Daoy (cell line): ENCODE results near the gene GPRC5D. TPM values are rescaled to one million over a fixed set of nuclear protein-coding genes. Genes with fewer than 3 reads are reported as not detected.

Source experiments
- DNase-seq: peaks from one replicate; pipeline ENCODE4 v3.0.0-alpha.2; 2015; ENCODE audit warnings: low read depth
- total RNA-seq: library from RNA; depleted of rRNA; stranded (reverse); fragments of >200 nt; shearing (Covaris generic); gene quantifications from 2 replicates; pipeline ENCODE4 v1.2.3, GENCODE V29; 2014; rRNA removed

Gene GPRC5D
- not detected in 2 replicates for total RNA-seq

DNA sequence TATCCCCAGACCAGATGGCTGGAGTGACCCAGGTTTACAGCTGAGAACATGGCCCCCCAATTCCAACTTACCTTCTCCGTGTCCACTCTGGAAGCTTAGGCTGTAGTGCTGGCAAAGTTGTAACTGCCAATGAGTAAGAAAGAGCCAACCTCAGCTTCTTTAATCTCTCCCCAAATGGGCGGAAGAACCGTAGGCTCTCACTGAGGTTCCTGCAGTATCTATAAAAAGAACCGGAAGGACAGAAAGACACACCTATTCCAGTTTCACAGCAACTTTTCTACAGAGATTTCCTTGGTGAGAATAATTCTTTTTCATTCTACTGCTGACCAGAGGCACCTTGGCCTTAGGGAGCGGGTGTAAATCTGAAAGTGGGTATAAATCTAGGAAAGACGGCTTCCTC is at the start of gene GPRC5D:
Gene GPRC5D (minus strand): TSS at position 135 of the 400 bp plus-strand sequence. CDS start 1,786 bp downstream, outside the sequence.
- DNase-seq = no peak

GRCh38 chr12:13001775-13002040 is 49.7 kb upstream of the GPRC5D start:
- DNase-seq = peak; percentile 11

DNA sequence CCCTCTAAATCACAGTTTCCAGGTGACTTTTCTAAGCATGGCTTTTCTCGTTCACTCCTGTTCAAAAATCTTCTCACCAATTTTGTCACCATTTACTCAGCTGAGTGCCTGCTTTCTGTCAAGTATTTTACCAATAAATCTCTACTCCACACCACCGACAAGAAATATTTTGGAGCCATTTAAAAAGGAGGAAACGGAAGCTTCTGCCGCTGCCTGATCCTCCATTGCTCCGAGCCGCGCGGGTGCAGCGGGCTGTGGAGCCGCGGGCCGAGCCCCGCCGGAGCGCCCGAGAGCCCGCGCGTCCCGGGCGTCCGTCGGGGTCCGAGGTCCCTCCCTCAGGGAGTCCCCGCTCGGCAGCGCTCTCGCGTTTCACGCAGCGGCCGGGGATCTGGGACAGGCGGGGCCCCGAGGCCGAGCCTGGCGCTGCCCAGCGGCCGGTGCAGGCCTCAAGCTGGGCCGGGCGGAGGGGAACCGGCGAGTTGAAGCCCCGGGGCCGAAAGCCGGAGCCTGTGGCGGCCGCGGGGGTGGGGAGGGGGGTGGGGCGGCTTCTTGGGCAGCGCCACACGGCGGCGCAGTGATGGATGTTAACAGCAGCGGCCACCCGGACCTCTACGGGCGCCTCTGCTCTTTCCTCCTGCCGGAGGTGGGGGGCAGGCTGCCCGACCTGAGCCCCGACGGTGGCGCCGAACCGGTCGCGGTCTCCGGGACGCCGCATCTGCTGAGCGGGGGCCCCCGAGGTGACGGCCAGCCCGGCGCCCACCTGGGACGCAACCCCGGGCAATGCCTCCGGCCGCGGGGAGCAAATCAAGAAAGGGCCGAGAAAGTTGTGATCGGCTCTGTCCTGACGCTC is 49.2 kb upstream of the GPRC5D start:
- DNase-seq = peak; percentile 76

GRCh38 chr12:13000616-13000924 is 48.6 kb upstream of the GPRC5D start:
- DNase-seq = no peak

DNA sequence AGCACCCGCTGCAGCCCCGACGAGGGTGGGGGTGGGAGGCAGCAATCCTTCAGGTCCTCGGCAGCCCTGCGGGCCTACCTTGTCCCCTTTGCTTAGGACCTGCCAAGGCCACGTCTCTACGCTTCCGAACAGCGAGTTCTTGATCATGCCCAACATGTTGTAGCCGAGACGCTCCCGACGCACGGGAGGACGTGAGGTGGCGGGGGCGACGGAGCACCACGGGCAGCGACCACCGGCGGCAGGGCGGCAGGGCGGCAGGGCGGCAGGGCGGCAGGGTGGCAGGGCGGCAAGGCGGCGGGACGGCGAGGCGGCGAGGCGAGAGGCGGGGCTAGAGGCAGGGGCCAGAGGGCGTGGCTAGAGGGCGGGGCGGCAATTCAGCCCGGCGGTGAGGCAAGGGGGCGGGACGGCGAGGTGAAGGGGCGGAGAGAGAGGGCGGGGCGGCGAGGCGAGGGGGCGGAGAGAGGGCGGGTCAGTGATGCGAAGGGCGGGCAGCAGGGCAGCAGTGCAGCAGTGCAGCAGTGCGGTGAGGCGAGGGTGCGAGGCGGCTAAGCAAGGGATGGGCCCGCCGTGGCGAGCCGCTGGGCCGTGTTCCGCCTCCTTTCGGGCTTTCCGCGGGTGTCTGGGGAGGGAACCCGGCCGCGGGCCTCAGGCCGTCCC is 48.1 kb upstream of the GPRC5D start, which contains the start of gene HEBP1:
Gene HEBP1 (minus strand): TSS at position 307 of the 657 bp plus-strand sequence. CDS start 151 bp downstream, at position 156.
- DNase-seq = peak; percentile 97

- peak; percentile 18 for DNase-seq
These were observed 47.4 kb upstream of the GPRC5D start for GRCh38 chr12:12999271-12999958.

GRCh38 chr12:12998248-12998647 is 46.3 kb upstream of the GPRC5D start:
- DNase-seq = no peak

DNA sequence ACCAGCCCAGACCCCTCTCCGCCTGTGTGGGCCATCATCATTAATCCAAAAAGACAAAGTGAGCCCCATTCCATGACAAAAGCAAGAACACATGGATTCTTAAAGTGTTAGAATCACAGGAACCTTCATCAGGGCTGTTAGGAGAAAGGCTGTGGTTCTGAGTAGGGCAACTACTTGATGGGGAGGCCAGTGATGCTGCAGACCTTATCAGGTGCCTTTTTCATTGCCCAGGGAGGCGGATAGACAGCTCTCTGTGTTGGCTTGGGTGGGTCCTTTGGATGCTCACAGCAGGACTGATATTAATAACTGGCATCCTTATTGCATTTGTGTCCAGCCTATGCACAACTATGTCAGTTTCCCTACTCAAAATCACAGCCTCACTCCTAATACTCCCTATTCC is 45.8 kb upstream of the GPRC5D start:
- no peak for DNase-seq

DNA sequence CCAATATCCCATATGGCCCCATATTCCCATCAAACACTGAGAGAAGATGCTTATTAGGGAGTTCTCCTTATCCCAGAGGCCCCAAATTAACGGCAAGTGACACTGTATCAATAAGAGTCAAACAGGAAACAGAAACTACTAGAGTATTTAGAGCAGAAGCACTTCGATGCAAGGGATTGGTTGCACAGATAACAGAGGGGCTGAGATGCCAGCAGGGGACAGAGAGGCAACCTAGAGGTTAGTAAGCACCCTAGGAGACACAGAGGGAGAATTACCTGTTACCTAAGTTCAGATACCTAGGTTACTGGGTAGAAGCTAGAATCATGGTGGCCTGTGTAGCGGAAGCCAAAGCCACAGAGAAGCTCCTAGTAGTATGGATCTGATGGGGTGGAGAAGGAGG is 45.2 kb upstream of the GPRC5D start:
- DNase-seq = no peak

GRCh38 chr12:12996209-12996608 is 44.2 kb upstream of the GPRC5D start:
- DNase-seq = no peak

DNA sequence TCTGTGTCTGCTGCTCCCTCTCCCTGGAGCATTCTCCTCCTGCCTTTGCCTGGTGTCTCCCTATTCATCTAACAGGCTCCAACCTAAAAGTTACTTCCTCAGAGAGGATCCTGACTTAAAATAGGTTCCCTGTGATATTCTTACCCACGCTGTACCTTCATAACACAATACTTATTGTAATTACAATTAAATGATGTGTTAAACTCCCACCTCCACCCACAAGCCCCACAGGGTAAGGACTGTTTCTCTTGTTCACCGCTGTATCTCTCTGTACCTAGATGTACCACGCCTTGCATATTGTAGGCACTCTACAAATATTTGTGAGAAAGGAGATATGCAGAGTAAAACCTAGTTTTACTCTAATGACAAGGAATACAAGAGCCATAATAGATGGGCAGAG is 43.1 kb upstream of the GPRC5D start:
- no peak for DNase-seq

GRCh38 chr12:12993367-12993766 is 41.4 kb upstream of the GPRC5D start:
- no peak for DNase-seq

GRCh38 chr12:12992418-12993130 is 40.6 kb upstream of the GPRC5D start:
- DNase-seq = peak; percentile 92

DNA sequence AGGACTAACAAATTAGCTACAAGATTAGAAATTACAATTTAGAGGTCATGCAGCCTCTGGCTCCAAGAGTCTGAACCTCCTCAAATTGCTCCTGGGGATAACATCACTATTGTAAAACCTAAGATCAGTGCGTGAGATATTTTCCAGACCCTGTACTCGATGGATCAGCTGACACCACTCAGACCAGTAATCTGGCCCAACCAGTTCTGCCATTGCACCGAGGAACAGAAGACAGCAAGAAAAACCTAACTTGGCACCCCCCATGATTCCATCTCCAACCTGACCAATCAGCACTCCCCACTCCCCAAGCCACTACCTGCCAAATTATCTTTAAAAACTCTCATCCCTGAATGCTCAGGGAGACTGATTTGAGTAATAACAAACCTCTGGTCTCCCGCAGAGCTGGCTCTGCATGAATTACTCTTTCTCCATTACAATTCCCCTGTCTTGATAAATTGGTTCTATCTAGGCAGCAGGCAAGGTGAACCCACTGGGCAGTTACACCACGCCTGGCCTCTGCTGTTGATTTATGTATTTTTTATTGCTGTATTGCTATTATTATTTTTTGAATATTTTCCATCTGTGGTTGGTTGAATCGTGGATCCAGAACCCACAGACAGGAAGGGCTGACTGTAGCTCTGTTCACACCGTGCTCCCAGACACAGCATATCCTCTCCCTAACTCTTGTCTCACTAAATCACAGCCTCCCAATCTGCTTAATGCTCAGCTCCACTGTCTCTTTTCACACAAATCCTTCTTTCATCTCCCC is 38.9 kb upstream of the GPRC5D start:
- no peak for DNase-seq

DNA sequence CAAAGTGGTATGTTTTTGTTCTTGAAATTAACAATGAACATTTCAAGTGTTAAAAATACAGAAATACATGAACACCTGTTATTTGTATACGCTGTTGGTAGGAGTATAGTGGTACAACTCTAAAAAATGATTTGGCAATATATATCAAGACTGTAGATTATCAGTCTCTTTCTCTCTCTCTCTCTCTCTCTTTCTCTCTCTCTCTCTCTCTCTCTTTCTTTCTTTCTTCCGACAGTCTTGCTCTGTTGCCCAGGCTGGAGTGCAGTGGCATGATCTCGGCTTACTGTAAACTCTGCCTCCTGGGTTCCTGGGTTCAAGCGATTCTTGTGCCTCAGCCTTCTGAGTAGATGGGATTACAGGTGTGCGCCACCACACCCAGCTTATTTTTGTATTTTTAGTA is 35.5 kb upstream of the GPRC5D start:
- no peak for DNase-seq

DNA sequence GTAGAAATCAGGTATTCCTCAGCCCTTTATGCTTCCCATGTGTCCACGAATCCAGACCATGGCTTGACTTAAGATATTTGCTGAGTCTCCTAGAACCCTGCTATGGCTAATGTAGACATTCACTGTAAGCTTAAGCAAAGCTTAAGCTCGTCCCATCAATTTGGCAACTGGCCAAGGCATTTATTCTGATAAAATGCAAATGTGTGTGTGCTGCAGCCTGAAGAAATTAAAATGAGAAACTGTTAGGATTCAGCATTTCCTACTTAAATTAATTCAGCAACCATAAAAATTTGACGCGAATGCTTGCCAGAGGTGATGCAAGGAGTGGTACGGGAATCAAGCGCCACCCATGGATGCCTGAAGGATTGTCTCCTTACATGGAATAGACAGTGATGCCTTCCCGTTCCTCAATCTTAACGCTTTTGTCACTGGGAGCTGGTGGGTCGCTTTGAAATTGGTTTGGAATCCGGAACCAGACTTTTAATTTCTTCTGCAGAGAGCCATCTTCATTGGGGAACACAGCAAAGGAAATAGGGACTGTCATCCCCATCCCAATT is 34.9 kb upstream of the GPRC5D start:
- DNase-seq = no peak

DNA sequence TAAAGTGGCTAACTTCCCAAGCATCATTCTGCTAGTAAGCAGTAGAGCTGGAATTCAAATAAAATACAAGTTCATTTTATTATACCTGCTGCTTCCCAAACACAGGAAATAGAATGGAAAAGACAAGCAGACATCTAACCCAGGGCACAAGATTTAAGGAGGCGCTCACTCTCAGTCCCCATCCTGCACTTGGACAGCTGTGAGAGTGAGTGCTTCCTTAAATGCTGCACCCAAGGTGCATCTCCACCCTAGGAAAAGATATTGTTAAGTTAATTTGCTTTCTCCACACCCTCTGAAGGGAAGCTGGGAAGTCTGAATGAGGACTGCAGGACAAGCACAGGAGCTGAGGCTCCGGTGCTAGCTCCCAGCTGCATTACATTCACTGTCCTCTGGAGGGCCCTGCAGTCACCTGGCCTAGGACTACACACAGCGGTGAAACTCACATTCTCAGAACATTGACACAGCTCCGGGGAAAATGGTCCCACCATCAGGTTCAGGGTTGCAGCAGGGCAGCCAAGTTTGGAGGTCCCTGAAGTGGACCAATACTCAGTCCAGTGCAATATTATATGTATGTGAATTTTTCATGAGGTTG is 33.9 kb upstream of the GPRC5D start:
- peak; percentile 39 for DNase-seq

GRCh38 chr12:12984149-12984548 is 32.2 kb upstream of the GPRC5D start:
- no peak for DNase-seq

GRCh38 chr12:12983420-12984035 is 31.6 kb upstream of the GPRC5D start:
- peak; percentile 53 for DNase-seq

DNA sequence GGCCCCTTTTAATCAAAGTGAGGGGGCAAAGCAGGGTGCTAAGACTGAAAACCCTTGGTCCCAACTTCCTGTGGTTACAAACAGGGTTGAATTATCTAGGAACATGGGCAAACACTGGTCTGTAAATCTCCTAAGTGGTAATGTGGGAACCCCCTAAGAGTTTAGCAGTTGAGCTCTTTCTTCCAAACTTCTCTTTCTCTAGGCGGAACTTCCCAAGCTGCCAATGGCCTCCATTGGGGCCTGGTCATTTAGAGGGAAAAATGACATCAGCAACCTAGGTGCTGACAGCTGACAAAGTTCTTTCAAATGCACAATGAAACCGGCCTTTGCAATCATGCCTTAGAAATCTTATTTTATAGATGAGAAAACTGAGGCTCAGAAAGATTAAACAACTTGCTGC is 30.4 kb upstream of the GPRC5D start:
- DNase-seq = no peak
